ENCODE measurements around the gene FRMD4B. TPM values are rescaled to one million over a fixed set of nuclear protein-coding genes. Genes with fewer than 3 reads are reported as not detected.

Gene FRMD4B
- total RNA-seq, 1 donor from 2014 or later: not detected

DNA sequence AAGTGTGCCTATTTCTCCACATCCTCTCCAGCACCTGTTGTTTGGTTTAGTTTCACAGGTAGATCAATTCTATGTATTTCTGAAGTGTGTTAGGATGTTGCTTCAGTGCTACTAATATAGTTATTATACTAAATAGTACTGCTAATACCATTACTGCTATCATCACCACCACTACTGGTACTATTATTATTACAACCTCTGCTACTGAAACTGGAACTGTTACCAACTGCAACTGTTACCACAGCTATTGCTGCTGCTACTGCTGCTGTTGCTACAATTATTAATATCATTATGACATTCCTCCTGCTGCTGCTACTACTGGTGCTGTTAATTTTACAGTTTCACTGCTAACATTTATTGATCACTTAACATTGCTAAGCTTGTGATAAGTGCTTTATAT lies 255.2 kb downstream of the FRMD4B start:
- ATAC-seq (ENCODE audit: low read depth) (no peak), DNase-seq (no peak)
- no peak overlapping the region for H3K4me3 Mint-ChIP-seq
- H3K27ac Mint-ChIP-seq: no peak overlapping the region
- H3K36me3 Mint-ChIP-seq (ENCODE audit: low read depth): no peaks in the 10 kb centered on the region
- H3K9me3 Mint-ChIP-seq: no peaks in the 10 kb centered on the region
- peaks cover 9% of the 10 kb centered on the region for H3K27me3 Mint-ChIP-seq
- ChIA-PET POLR2A (interaction anchor here (0.6 kb wide), 1 partner anchor 63 kb away, joined by 4 read pairs; no protein-coding TSS in a partner anchor), CTCF (interaction anchor here (0.8 to 2.1 kb wide), 2 partner anchors 9 to 31 kb away, joined by 3 to 6 read pairs; no protein-coding TSS in a partner anchor)
- intact Hi-C loops (cut with micrococcal nuclease): no loop called here
- TF ChIP-seq, protein P1, sequence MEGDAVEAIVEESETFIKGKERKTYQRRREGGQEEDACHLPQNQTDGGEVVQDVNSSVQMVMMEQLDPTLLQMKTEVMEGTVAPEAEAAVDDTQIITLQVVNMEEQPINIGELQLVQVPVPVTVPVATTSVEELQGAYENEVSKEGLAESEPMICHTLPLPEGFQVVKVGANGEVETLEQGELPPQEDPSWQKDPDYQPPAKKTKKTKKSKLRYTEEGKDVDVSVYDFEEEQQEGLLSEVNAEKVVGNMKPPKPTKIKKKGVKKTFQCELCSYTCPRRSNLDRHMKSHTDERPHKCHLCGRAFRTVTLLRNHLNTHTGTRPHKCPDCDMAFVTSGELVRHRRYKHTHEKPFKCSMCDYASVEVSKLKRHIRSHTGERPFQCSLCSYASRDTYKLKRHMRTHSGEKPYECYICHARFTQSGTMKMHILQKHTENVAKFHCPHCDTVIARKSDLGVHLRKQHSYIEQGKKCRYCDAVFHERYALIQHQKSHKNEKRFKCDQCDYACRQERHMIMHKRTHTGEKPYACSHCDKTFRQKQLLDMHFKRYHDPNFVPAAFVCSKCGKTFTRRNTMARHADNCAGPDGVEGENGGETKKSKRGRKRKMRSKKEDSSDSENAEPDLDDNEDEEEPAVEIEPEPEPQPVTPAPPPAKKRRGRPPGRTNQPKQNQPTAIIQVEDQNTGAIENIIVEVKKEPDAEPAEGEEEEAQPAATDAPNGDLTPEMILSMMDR (IDR thresholded peaks at IDR 0.05): no peak
- no peaks in the 10 kb centered on the region for H3K4me1 Mint-ChIP-seq

DNA sequence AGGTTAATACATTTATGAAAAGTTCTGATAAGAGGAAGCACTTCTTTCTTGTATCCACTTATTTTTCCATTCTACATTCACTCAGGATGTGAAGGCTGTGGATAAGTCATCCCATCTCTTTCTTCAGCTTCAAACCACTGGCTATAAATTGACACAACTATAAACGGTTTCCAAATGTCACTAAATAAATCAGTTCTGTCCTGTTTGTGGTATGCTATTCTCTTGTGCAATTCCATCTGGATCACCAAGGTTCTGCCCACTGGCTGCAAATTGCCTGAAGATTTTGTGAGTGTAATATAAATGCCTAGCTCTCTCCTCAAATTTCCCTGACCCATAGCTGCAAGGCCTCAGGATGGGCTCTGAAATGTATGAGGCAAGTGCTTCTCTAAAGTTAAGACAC lies 256.4 kb downstream of the FRMD4B start:
- ATAC-seq (ENCODE audit: low read depth) (no peak), DNase-seq (no peak)
- intact Hi-C loops (cut with micrococcal nuclease): no loop called here
- TF ChIP-seq, protein P1 (IDR thresholded peaks at IDR 0.05): no peak
- Mint-ChIP-seq H3K4me1 (no peaks in the 10 kb centered on the region), H3K27ac (no peak overlapping the region), H3K27me3 (peaks cover 9% of the 10 kb centered on the region), H3K4me3 (no peak overlapping the region), H3K36me3 (ENCODE audit: low read depth) (no peaks in the 10 kb centered on the region), H3K9me3 (no peaks in the 10 kb centered on the region)
- CTCF ChIA-PET: no interaction called here
- POLR2A ChIA-PET: no interaction called here

DNA sequence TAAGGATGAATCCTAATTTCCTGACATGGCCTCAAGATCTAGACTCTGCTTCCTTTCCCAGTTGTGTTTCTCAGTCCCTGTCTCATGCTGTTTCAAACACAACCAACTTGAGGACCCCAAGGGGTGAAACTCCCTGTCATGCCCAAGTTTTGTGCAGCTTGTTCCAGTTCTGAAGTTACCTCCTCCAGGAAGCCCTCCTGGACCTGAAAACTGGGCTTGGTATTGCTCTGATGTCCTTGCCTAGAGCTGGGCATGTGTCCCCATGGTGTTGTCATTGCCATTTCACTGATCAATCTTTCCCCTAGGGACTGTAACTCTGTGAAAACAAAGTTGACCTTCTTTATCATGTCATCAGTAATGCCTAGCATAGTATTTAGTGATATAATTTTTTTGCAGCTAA lies 257.4 kb downstream of the FRMD4B start:
- Mint-ChIP-seq H3K4me3 (no peak overlapping the region), H3K36me3 (ENCODE audit: low read depth) (no peaks in the 10 kb centered on the region), H3K27ac (no peak overlapping the region), H3K9me3 (no peaks in the 10 kb centered on the region), H3K27me3 (peaks cover 9% of the 10 kb centered on the region), H3K4me1 (no peaks in the 10 kb centered on the region)
- intact Hi-C loops (cut with micrococcal nuclease): no loop called here
- no peak for DNase-seq
- ChIA-PET CTCF (no interaction called here), POLR2A (no interaction called here)
- TF ChIP-seq, protein P1 (IDR thresholded peaks at IDR 0.05): no peak
- ATAC-seq (ENCODE audit: low read depth): no peak

DNA sequence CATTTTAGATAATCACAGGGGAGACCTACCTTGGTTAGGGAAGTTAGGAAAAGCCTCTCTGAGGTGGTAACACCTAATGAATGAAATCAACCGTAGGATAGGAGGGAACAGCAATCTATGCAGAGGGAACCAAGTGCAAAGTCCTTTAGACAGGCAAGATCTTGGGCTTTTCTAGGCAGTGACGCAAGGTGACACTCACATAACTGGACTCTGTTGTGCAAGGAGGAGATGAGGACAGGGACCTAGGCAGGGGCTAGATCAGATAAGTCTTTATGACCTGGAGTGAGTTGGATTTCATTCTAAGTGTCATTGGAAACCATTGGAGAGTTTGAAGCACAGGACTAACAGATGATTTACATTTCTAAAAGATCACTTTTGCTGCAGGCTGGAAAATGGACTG lies 258.9 kb downstream of the FRMD4B start:
- no peaks in the 10 kb centered on the region for H3K36me3 Mint-ChIP-seq (ENCODE audit: low read depth)
- H3K27ac Mint-ChIP-seq: no peak overlapping the region
- ChIA-PET CTCF (no interaction called here), POLR2A (no interaction called here)
- peaks cover 5% of the 10 kb centered on the region for H3K27me3 Mint-ChIP-seq
- H3K9me3 Mint-ChIP-seq: no peaks in the 10 kb centered on the region
- no peak for ATAC-seq (ENCODE audit: low read depth)
- DNase-seq: no peak
- intact Hi-C loops (cut with micrococcal nuclease): no loop called here
- TF ChIP-seq, protein P1 (IDR thresholded peaks at IDR 0.05): no peak
- H3K4me1 Mint-ChIP-seq: no peaks in the 10 kb centered on the region
- H3K4me3 Mint-ChIP-seq: no peak overlapping the region

DNA sequence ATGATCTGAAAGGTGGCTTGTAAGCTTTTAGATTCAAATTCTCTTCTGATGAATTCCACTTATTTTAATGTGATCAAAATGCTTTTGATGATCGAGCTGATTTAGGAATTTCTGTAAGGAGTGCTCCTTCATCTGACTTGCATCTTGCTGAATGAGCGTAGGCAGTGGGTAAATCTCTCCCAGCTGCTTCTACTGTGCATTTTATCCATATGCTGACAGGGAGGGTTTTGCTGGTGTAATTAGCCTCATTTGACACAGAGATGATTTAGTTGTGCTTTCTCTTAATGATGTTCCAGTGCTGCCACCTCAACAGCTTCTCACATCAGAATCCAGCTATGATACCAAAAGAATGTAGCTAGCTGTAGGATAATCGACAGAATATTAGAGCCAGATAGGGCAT lies 259.7 kb downstream of the FRMD4B start:
- intact Hi-C loops (cut with micrococcal nuclease): no loop called here
- no peak overlapping the region for H3K4me3 Mint-ChIP-seq
- no peaks in the 10 kb centered on the region for H3K36me3 Mint-ChIP-seq (ENCODE audit: low read depth)
- no peaks in the 10 kb centered on the region for H3K4me1 Mint-ChIP-seq
- DNase-seq (no peak), ATAC-seq (ENCODE audit: low read depth) (no peak)
- no peak overlapping the region for H3K27ac Mint-ChIP-seq
- TF ChIP-seq, protein P1 (IDR thresholded peaks at IDR 0.05): no peak
- POLR2A ChIA-PET: no interaction called here
- CTCF ChIA-PET: no interaction called here
- no peaks in the 10 kb centered on the region for H3K9me3 Mint-ChIP-seq
- peaks cover 3% of the 10 kb centered on the region for H3K27me3 Mint-ChIP-seq

All from activated B cell treated with CpG ODN at 0.5 μM for 24 hours (primary cell).